H9 (cell line): ENCODE results near the gene TRIOBP. TPM values are rescaled to one million over a fixed set of nuclear protein-coding genes. Genes with fewer than 3 reads are reported as not detected.
A peak's percentile ranks its signal among the peaks of the same experiment; 100 is the strongest.

Source experiments
- DNase-seq: peaks from one replicate; pipeline ENCODE4 v3.0.0-alpha.2; 2017
- H2AFZ ChIP-seq: one replicate; pipeline ENCODE4 v1.6.1; 2013; ENCODE audit warnings: mild to moderate bottlenecking, low read length, control low read depth, moderate library complexity
- H2AK5ac ChIP-seq: 2 replicates; pipeline ENCODE4 v1.6.1; 2013; ENCODE audit warnings: low read length, control low read depth, mixed read lengths; ENCODE audit not compliant: insufficient read length
- H2BK120ac ChIP-seq: one replicate; pipeline ENCODE4 v1.6.1; 2013; ENCODE audit warnings: low read depth, mild to moderate bottlenecking, low read length, control low read depth, inconsistent platforms; ENCODE audit not compliant: poor library complexity, severe bottlenecking
- H2BK12ac ChIP-seq: 2 replicates; pipeline ENCODE4 v1.6.1; 2013; ENCODE audit warnings: low read length, control low read depth, mixed read lengths, low read depth; ENCODE audit not compliant: insufficient read length
- H2BK15ac ChIP-seq: 2 replicates; pipeline ENCODE4 v1.6.1; 2013; ENCODE audit warnings: low read depth, low read length, control low read depth
- H2BK20ac ChIP-seq: one replicate; pipeline ENCODE4 v1.6.1; 2013; ENCODE audit warnings: low read depth, mild to moderate bottlenecking, low read length, control low read depth, inconsistent platforms; ENCODE audit not compliant: poor library complexity, severe bottlenecking
- H2BK5ac ChIP-seq: 2 replicates; pipeline ENCODE4 v1.6.1; 2013; ENCODE audit warnings: low read length, control low read depth, mixed read lengths; ENCODE audit not compliant: insufficient read length
- H3K14ac ChIP-seq: 2 replicates; pipeline ENCODE4 v1.6.1; 2013; ENCODE audit warnings: low read length, control low read depth; ENCODE audit not compliant: insufficient read depth
- H3K18ac ChIP-seq: 2 replicates; pipeline ENCODE4 v1.6.1; 2013; ENCODE audit warnings: low read depth, mild to moderate bottlenecking, mixed read lengths, low read length, control low read depth; ENCODE audit not compliant: insufficient read length
- H3K23ac ChIP-seq: 2 replicates; pipeline ENCODE4 v1.6.1; 2013; ENCODE audit warnings: low read length, control low read depth, mixed read lengths, low read depth; ENCODE audit not compliant: insufficient read length
- H3K23me2 ChIP-seq: 2 replicates; pipeline ENCODE4 v1.6.1; 2013; ENCODE audit warnings: low read depth, mild to moderate bottlenecking, mixed read lengths, low read length, control low read depth; ENCODE audit not compliant: insufficient read length, poor library complexity, severe bottlenecking
- H3K27ac ChIP-seq: 2 replicates; pipeline ENCODE4 v1.5.1; 2013; ENCODE audit warnings: low read length, control low read depth, mixed read lengths, low read depth; ENCODE audit not compliant: insufficient read length
- H3K27me3 ChIP-seq: 2 replicates; pipeline ENCODE4 v1.6.1; 2013; ENCODE audit warnings: low read length, control low read depth, inconsistent platforms; ENCODE audit not compliant: insufficient read depth
- H3K4ac ChIP-seq: 2 replicates; pipeline ENCODE4 v1.6.1; 2013; ENCODE audit warnings: low read depth, mild to moderate bottlenecking, control low read depth, inconsistent platforms, low read length, moderate library complexity
- H3K4me1 ChIP-seq: 2 replicates; pipeline ENCODE4 v1.6.1; 2013; ENCODE audit warnings: low read length, control low read depth, inconsistent platforms; ENCODE audit not compliant: insufficient read depth
- H3K4me2 ChIP-seq: 2 replicates; pipeline ENCODE4 v1.6.1; 2013; ENCODE audit warnings: low read length, control low read depth, mixed read lengths; ENCODE audit not compliant: insufficient read length, insufficient read depth
- H3K56ac ChIP-seq: 2 replicates; pipeline ENCODE4 v1.6.1; 2013; ENCODE audit warnings: low read depth, mild to moderate bottlenecking, mixed read lengths, low read length, control low read depth; ENCODE audit not compliant: insufficient read length
- H3K79me1 ChIP-seq: 2 replicates; pipeline ENCODE4 v1.6.1; 2013; ENCODE audit warnings: low read depth, mild to moderate bottlenecking, moderate library complexity, low read length, control low read depth, inconsistent platforms; ENCODE audit not compliant: insufficient read depth, poor library complexity, severe bottlenecking
- H3K79me2 ChIP-seq: 2 replicates; pipeline ENCODE4 v1.6.1; 2013; ENCODE audit warnings: low read length, control low read depth, inconsistent platforms; ENCODE audit not compliant: insufficient read depth
- H3K9ac ChIP-seq: 2 replicates; pipeline ENCODE4 v1.6.1; 2013; ENCODE audit warnings: low read length, control low read depth, mixed read lengths; ENCODE audit not compliant: insufficient read length; ENCODE audit errors: extremely low read depth
- H3K9me3 ChIP-seq: one replicate; pipeline ENCODE4 v1.6.1; 2013; ENCODE audit warnings: low read depth, low read length, inconsistent platforms; ENCODE audit not compliant: control insufficient read depth
- H3T11ph ChIP-seq: one replicate; pipeline ENCODE4 v1.6.1; 2013; ENCODE audit warnings: mild to moderate bottlenecking, low read length, control low read depth, inconsistent platforms
- H4K20me1 ChIP-seq: one replicate; pipeline ENCODE4 v1.6.1; 2013; ENCODE audit not compliant: control insufficient read depth, insufficient read length, insufficient read depth
- H4K5ac ChIP-seq: 2 replicates; pipeline ENCODE4 v1.6.1; 2013; ENCODE audit warnings: low read depth, mild to moderate bottlenecking, mixed read lengths, low read length, control low read depth; ENCODE audit not compliant: insufficient read length
- H4K8ac ChIP-seq: replicated peaks from 2 replicates; pipeline ENCODE4 v1.6.1; 2013; ENCODE audit warnings: low read length, control low read depth, mixed read lengths, low read depth; ENCODE audit not compliant: insufficient read length
- H4K91ac ChIP-seq: 2 replicates; pipeline ENCODE4 v1.6.1; 2013; ENCODE audit warnings: low read depth, mild to moderate bottlenecking, moderate library complexity, mixed read lengths, low read length, control low read depth; ENCODE audit not compliant: insufficient read length
- H3K27ac Mint-ChIP-seq, 3 experiments: 2 replicates in 2 of 3; 3 replicates in 1 of 3; pipeline ENCODE4 v1.8.0; 2020 to 2021; ENCODE audit warnings: mixed read lengths in 3 of 3, mild to moderate bottlenecking in 1 of 3, moderate library complexity in 1 of 3
- H3K27me3 Mint-ChIP-seq: 2 replicates; pipeline ENCODE4 v1.8.0; 2021; ENCODE audit warnings: low read depth, mild to moderate bottlenecking, moderate library complexity, mixed read lengths
- H3K36me3 Mint-ChIP-seq, 3 experiments: 2 replicates in 2 of 3; 3 replicates in 1 of 3; pipeline ENCODE4 v1.8.0; 2020 to 2021; ENCODE audit warnings: low read depth in 3 of 3, mixed read lengths in 3 of 3; ENCODE audit not compliant: insufficient read depth in 1 of 3
- H3K4me1 Mint-ChIP-seq, 2 experiments: 2 replicates each; pipeline ENCODE4 v1.8.0; 2020; ENCODE audit warnings: mixed read lengths in 2 of 2
- H3K4me3 Mint-ChIP-seq, 2 experiments: 2 replicates in 1 of 2; 3 replicates in 1 of 2; pipeline ENCODE4 v1.8.0; 2020 to 2021; ENCODE audit warnings: mild to moderate bottlenecking in 2 of 2, mixed read lengths in 2 of 2, moderate library complexity in 1 of 2
- H3K9me3 Mint-ChIP-seq, 2 experiments: 2 replicates in 1 of 2; 3 replicates in 1 of 2; pipeline ENCODE4 v1.8.0; 2020; ENCODE audit warnings: mild to moderate bottlenecking in 2 of 2, mixed read lengths in 2 of 2, moderate library complexity in 1 of 2
- WGBS: extraction: QIAGEN DNeasy Blood & Tissue Kit; methylation state at CpG from one replicate; pipeline ENCODE4 v1.1.7; 2013; ENCODE audit warnings: missing lambda C conversion rate, low lambda C conversion rate, mixed read lengths; ENCODE audit not compliant: insufficient read length; ENCODE audit errors: extremely low coverage; 5-methylcytosine and 5-hydroxymethylcytosine counted together
- total RNA-seq: library from RNA; stranded (reverse); gene quantifications from 2 replicates; pipeline ENCODE4 v1.2.1, GENCODE V29; 2021
- TF ChIP-seq, protein P1 (sequence below): fragments of 200-600 bp; sonication (generic); conservative IDR thresholded peaks from 3 replicates; pipeline ENCODE4 v1.8.0; 2021; ENCODE audit warnings: antibody characterized with exemption, mild to moderate bottlenecking

TRIOBP gene
- total RNA-seq, 1 experiment from 2014 or later = 52.7 TPM

DNA sequence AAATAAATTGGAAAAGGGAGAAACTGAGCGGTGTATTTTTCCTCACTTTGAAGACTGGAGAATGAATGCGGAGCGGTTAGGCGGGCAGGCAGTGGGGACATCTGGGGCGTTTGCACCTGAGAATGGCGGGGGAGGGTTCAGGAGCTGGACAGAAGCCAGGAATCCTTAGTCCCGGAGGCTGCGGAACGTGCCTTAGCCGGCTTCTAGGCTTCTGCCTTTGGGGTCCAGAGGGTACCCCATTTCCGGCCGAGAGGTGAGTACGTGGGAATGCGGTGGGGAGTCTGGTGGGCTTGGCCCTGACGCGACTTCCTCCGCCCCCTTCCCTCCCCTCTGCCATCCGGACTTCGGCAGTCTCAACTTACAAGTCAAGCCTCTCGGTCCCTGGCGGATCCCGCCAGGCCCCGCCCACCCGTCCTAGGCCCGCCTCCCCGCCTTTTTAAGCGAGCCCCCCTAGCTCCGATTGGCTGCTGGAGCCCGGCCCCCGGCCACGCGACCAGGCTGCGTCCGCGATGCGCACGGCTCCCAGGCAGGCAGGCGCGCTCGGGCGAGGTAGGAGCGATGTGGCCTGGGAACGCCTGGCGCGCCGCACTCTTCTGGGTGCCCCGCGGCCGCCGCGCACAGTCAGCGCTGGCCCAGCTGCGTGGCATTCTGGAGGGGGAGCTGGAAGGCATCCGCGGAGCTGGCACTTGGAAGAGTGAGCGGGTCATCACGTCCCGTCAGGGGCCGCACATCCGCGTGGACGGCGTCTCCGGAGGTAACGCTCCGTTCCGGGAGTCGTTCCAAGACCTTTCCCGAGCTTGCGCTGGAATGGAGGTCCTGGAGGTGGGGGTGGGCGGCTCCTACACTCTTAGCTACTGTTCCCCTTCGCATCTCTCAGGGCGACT is 110.8 kb downstream of the TRIOBP start, which contains the start of gene GCAT:
Gene GCAT, plus strand, starts transcription at position 525 of the 884 bp plus-strand sequence. Its CDS starts 34 bp downstream, at position 559.
- H3K56ac ChIP-seq = no peak within 1 kb of the TSS
- peak within 1 kb of the TSS; percentile 65 for H3K9ac ChIP-seq
- no peak within 1 kb of the TSS for H3K18ac ChIP-seq
- H4K5ac ChIP-seq = no peak within 1 kb of the TSS
- peak within 1 kb of the TSS; percentile 42; the same call in 1 of the 2 replicates for H3K14ac ChIP-seq
- H3K9me3 Mint-ChIP-seq = peaks cover 0 to 4% of the 10 kb centered on the region in 2 experiments; a peak in 3 of 5 replicates
- H2BK120ac ChIP-seq = no peak within 1 kb of the TSS
- peaks cover 2% of the 10 kb centered on the region; the same call in 1 of the 2 replicates for H3K79me2 ChIP-seq
- no peaks in the 10 kb centered on the region for H3K9me3 ChIP-seq
- no peaks in the 10 kb centered on the region for H4K20me1 ChIP-seq
- peaks cover 32 to 40% of the 10 kb centered on the region in 2 experiments for H3K4me1 Mint-ChIP-seq
- H3K23me2 ChIP-seq = peaks cover 45% of the 10 kb centered on the region
- no peak within 1 kb of the TSS for H3K4ac ChIP-seq
- H2AFZ ChIP-seq = no peak within 1 kb of the TSS
- no peak within 1 kb of the TSS for H2BK20ac ChIP-seq
- H4K8ac ChIP-seq = no peak within 1 kb of the TSS
- H2AK5ac ChIP-seq = no peak within 1 kb of the TSS
- TF ChIP-seq, protein P1, sequence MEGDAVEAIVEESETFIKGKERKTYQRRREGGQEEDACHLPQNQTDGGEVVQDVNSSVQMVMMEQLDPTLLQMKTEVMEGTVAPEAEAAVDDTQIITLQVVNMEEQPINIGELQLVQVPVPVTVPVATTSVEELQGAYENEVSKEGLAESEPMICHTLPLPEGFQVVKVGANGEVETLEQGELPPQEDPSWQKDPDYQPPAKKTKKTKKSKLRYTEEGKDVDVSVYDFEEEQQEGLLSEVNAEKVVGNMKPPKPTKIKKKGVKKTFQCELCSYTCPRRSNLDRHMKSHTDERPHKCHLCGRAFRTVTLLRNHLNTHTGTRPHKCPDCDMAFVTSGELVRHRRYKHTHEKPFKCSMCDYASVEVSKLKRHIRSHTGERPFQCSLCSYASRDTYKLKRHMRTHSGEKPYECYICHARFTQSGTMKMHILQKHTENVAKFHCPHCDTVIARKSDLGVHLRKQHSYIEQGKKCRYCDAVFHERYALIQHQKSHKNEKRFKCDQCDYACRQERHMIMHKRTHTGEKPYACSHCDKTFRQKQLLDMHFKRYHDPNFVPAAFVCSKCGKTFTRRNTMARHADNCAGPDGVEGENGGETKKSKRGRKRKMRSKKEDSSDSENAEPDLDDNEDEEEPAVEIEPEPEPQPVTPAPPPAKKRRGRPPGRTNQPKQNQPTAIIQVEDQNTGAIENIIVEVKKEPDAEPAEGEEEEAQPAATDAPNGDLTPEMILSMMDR = no peak
- H2BK15ac ChIP-seq = no peak within 1 kb of the TSS
- peak; percentile 99 for DNase-seq
- H3K27me3 ChIP-seq = peaks cover 13% of the 10 kb centered on the region; the same call in 1 of the 2 replicates
- peaks cover 2% of the 10 kb centered on the region for H3K79me1 ChIP-seq
- H3K4me1 ChIP-seq = no peaks in the 10 kb centered on the region; the same call in 1 of the 2 replicates
- no peak within 1 kb of the TSS for H3K27ac ChIP-seq
- H3T11ph ChIP-seq = no peak within 1 kb of the TSS
- no peak within 1 kb of the TSS for H4K91ac ChIP-seq
- peak within 1 kb of the TSS; percentile 81 to 93 for H3K4me3 Mint-ChIP-seq
- H2BK5ac ChIP-seq = no peak within 1 kb of the TSS
- H3K23ac ChIP-seq = no peak within 1 kb of the TSS
- WGBS = no CpG with 5 or more reads among the region's 73 CpGs
- peak within 1 kb of the TSS; percentile 56 to 72 (median 57); a peak in 3 of 7 replicates for H3K27ac Mint-ChIP-seq
- no peak within 1 kb of the TSS for H2BK12ac ChIP-seq
- H3K4me2 ChIP-seq = peak within 1 kb of the TSS; percentile 87
- peaks cover 41% of the 10 kb centered on the region for H3K27me3 Mint-ChIP-seq
- H3K36me3 Mint-ChIP-seq = peaks cover 0 to 4% (median 0%) of the 10 kb centered on the region in 3 experiments; a peak in 2 of 7 replicates
